HUES6 (cell line): Measurements from ENCODE around the gene CDKL1.
"Not testable (repeated sequence)": the region's sequence is repeated elsewhere in the genome, so short reads cannot be mapped to it uniquely, and the experiment has no call there.

ENCODE experiments used
- H3K27ac ChIP-seq: 2 replicates; pipeline ENCODE4 v1.7.0; 2013; ENCODE audit warnings: low read depth, mild to moderate bottlenecking, low read length, inconsistent platforms
- H3K27me3 ChIP-seq: 2 replicates; pipeline ENCODE4 v1.6.1; 2013; ENCODE audit warnings: low read length; ENCODE audit not compliant: control insufficient read depth, insufficient read depth
- H3K36me3 ChIP-seq: 2 replicates; pipeline ENCODE4 v1.6.1; 2013; ENCODE audit warnings: low read length; ENCODE audit not compliant: control insufficient read depth, insufficient read depth
- H3K4me1 ChIP-seq: 2 replicates; pipeline ENCODE4 v1.6.1; 2013; ENCODE audit warnings: low read length; ENCODE audit not compliant: control insufficient read depth, insufficient read depth
- H3K4me3 ChIP-seq: 2 replicates; pipeline ENCODE4 v1.5.1; 2013; ENCODE audit warnings: low read depth, low read length
- H3K9ac ChIP-seq: one replicate; pipeline ENCODE4 v1.6.1; 2013; ENCODE audit warnings: mild to moderate bottlenecking, low read length
- H3K9me3 ChIP-seq: 2 replicates; pipeline ENCODE4 v1.6.1; 2013; ENCODE audit warnings: low read depth, low read length; ENCODE audit not compliant: control insufficient read depth, insufficient read depth

The CDKL1 gene

GRCh38 chr14:50366115-50366514 is 30.6 kb downstream of the CDKL1 start:
- no peaks in the 10 kb centered on the region for H3K4me1 ChIP-seq
- no peak overlapping the region for H3K4me3 ChIP-seq
- H3K36me3 ChIP-seq, result no peaks in the 10 kb centered on the region
- no peaks in the 10 kb centered on the region for H3K27me3 ChIP-seq
- no peak overlapping the region for H3K27ac ChIP-seq
- H3K9ac ChIP-seq, result no peak overlapping the region
- H3K9me3 ChIP-seq, result no peaks in the 10 kb centered on the region

DNA sequence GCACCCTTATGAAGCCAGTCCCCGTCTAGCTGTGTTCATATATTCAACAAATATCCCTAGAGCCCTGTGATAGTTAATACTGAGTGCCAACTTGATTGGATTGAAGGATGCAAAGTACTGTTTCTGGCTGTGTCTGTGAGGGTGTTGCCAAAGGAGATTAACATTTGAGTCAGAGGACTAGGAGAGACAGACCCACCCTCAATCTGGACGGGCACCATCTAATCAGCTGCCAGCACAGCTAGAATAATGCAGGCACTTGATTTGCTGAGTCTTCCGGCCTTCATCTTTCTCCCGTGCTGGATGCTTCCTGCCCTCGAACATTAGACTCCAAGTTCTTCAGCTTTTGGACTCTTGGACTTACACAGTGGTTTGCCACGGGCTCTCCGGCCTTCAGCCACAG is 31.1 kb downstream of the CDKL1 start:
- H3K27me3 ChIP-seq, H3K4me1 ChIP-seq, H3K4me3 ChIP-seq, H3K36me3 ChIP-seq, H3K9ac ChIP-seq, H3K9me3 ChIP-seq, H3K27ac ChIP-seq: not testable (repeated sequence)

- H3K4me1 ChIP-seq, result no peaks in the 10 kb centered on the region
- no peaks in the 10 kb centered on the region for H3K27me3 ChIP-seq
- H3K27ac ChIP-seq, result no peak overlapping the region
- H3K9ac ChIP-seq, result no peak overlapping the region
- no peaks in the 10 kb centered on the region for H3K9me3 ChIP-seq
- H3K36me3 ChIP-seq, result no peaks in the 10 kb centered on the region
- no peak overlapping the region for H3K4me3 ChIP-seq
These were observed 31.9 kb downstream of the CDKL1 start for GRCh38 chr14:50364792-50365191.

- no peak overlapping the region for H3K9ac ChIP-seq
- H3K4me1 ChIP-seq, result no peaks in the 10 kb centered on the region
- H3K27ac ChIP-seq, result no peak overlapping the region
- H3K27me3 ChIP-seq, result no peaks in the 10 kb centered on the region
- no peaks in the 10 kb centered on the region for H3K9me3 ChIP-seq
- H3K4me3 ChIP-seq, result no peak overlapping the region
- H3K36me3 ChIP-seq, result no peaks in the 10 kb centered on the region
These were observed 33.0 kb downstream of the CDKL1 start for GRCh38 chr14:50363714-50364111.

DNA sequence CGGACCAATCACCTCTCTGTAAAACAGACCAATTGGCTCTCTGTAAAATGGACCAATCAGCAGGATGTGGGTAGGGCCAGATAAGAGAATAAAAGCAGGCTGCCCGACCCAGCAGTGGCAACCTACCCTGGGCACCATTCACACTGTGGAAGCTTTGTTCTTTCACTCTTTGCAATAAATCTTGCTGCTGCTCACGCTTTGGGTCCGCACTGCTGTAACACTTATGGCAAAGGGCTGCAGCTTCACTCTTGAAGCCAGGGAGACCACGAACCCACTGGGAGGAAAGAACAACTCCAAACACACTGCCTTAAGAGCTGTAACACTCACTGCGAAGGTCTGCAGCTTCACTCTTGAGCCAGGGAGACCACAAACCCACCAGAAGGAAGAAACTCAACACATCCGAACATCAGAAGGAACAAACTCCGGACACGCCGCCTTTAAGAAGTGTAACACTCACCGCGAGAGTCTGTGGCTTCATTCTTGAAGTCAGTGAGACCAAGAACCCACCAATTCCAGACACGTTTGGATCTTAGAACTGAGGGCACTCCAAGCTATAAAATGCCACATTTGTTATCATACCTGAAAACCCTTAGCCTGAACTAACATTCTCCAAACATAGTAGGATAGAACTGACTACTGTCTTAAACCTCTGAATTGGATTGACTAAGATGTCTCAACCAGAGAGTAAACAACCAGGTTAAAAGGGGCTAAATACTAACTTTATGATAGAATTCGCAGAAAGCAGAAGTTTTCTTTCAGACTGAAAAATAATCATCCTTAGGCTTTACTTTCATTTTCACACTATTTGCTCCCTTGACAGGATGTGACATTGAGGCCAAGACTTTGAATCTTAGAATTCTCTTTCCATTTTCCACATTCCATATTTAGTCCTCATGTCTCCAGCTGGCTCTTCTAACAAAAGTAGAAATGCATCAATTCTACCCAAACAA is 33.6 kb downstream of the CDKL1 start:
- no peaks in the 10 kb centered on the region for H3K9me3 ChIP-seq
- H3K9ac ChIP-seq, result no peak overlapping the region
- no peaks in the 10 kb centered on the region for H3K4me1 ChIP-seq
- no peak overlapping the region for H3K27ac ChIP-seq
- H3K27me3 ChIP-seq, result no peaks in the 10 kb centered on the region
- H3K4me3 ChIP-seq, result no peak overlapping the region
- H3K36me3 ChIP-seq, result no peaks in the 10 kb centered on the region

DNA sequence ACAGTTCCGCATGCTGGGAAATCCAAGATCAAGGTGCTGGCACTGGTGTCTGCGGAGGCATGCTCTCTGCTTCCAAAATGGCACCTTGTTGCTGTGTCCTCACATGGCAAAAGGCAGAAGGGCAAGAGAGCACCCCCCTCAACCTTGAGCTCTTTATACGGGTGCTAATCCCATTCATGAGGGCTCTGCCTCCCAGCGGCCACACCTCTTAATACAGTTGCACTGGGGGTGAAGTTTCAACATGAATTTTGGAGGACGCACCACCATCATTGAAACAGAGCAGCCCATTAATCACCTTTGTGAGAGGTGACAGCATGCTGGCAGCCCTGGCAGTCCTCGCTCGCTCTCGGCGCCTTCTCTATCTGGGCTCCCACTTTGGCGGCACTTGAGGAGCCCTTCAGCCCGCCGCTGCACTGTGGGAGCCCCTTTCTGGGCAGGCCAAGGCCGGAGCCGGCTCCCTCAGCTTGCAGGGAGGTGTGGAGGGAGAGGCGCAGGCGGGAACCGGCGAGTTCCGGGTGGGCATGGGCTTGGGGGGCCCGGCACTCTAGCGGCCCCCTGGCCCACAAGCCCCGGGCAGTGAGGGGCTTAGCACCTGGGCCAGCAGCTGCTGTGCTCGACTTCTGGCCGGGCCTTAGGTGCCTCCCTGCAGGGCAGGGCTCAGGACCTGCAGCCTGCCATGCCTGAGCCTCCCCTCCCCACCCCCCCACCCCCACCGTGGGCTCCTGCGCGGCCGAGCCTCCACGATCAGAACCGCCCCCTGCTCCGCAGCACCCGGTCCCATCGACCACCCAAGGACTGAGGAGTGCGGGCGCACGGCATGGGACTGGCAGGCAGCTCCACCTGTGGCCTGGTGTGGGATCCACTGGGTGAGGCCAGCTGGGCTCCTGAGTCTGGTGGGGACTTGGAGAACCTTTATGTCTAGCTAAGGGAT is 34.9 kb downstream of the CDKL1 start:
- not testable (repeated sequence) for H3K4me1 ChIP-seq, H3K27me3 ChIP-seq, H3K9me3 ChIP-seq, H3K36me3 ChIP-seq, H3K9ac ChIP-seq, H3K27ac ChIP-seq, H3K4me3 ChIP-seq

DNA sequence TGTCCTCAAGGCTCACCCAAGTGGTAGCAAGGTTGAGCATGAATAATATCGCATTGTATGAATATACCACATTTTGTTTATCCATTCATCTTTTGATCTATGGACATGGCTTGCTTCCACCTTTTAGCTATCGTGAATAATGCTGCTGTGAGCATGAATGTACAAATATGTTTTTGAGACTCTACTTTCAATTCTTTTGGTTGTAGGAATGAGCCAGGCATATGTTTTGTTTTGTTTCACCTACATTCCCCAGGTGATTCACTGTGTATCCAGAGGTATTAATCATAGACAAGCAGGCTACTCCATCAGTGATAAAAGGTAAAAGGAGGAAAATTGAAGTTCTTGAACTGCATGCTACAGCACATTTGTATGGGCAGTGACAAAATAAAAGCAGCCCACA is 35.8 kb downstream of the CDKL1 start:
- no peaks in the 10 kb centered on the region for H3K4me1 ChIP-seq
- H3K9ac ChIP-seq, result no peak overlapping the region
- H3K4me3 ChIP-seq, result no peak overlapping the region
- no peaks in the 10 kb centered on the region for H3K9me3 ChIP-seq
- H3K27me3 ChIP-seq, result no peaks in the 10 kb centered on the region
- no peaks in the 10 kb centered on the region for H3K36me3 ChIP-seq
- no peak overlapping the region for H3K27ac ChIP-seq

DNA sequence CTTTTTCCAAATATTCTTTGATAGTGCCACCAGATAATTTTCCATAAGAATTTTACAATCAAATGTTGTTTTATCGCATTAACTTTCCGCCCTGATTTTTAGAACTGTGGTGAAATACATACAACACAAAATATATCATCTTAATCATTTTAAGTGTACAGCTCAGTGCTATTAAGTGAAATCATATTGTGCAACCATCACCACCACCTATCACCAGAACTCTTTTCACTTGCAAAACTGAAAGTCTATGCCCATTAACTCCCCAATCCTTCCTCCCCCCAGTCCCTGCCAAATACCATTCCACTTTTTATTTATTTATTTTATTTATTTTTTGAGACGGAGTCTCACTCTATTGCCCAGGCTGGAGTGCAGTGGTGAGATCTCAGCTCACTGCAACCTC is 36.6 kb downstream of the CDKL1 start:
- Histone ChIP-seq H3K4me1 (no peaks in the 10 kb centered on the region), H3K36me3 (no peaks in the 10 kb centered on the region), H3K9me3 (no peaks in the 10 kb centered on the region), H3K9ac (no peak overlapping the region), H3K4me3 (no peak overlapping the region), H3K27ac (no peak overlapping the region), H3K27me3 (no peaks in the 10 kb centered on the region)

GRCh38 chr14:50359631-50360030 is 37.0 kb downstream of the CDKL1 start:
- no peaks in the 10 kb centered on the region for H3K27me3 ChIP-seq
- H3K9ac ChIP-seq, result no peak overlapping the region
- no peaks in the 10 kb centered on the region for H3K9me3 ChIP-seq
- H3K36me3 ChIP-seq, result no peaks in the 10 kb centered on the region
- no peaks in the 10 kb centered on the region for H3K4me1 ChIP-seq
- H3K27ac ChIP-seq, result no peak overlapping the region
- H3K4me3 ChIP-seq, result no peak overlapping the region

- no peaks in the 10 kb centered on the region for H3K36me3 ChIP-seq
- H3K4me3 ChIP-seq, result no peak overlapping the region
- no peak overlapping the region for H3K9ac ChIP-seq
- H3K27me3 ChIP-seq, result no peaks in the 10 kb centered on the region
- no peaks in the 10 kb centered on the region for H3K4me1 ChIP-seq
- no peak overlapping the region for H3K27ac ChIP-seq
- H3K9me3 ChIP-seq, result no peaks in the 10 kb centered on the region
These were observed 38.8 kb downstream of the CDKL1 start for GRCh38 chr14:50357753-50358395.

DNA sequence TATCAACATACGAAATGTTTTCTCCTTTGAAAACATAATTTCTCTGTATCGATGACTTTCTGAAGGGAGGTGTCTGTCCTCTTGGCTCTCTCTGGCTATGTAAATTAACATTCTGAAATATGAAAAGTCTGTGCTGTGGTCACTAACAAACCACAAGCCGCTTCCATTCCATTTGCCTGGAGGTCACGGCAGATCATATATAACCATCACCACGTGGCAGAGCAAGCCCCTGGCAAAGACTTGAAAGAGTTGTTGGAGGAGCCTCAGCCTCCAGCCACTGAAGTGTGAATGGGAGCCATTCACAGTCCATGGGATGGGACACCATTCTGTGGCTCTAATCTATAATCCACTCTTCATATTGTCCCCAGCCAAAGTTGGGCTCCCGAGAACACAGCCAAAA is 39.6 kb downstream of the CDKL1 start:
- Histone ChIP-seq H3K9ac (no peak overlapping the region), H3K9me3 (no peaks in the 10 kb centered on the region), H3K36me3 (no peaks in the 10 kb centered on the region), H3K4me3 (no peak overlapping the region), H3K4me1 (no peaks in the 10 kb centered on the region), H3K27me3 (no peaks in the 10 kb centered on the region), H3K27ac (no peak overlapping the region)
